DND-41 (cell line): ENCODE measurements around the gene TMEM121B.

Source experiments
- EZH2 ChIP-seq: IDR thresholded peaks from 3 replicates; pipeline ENCODE4 v1.6.1; 2012; ENCODE audit warnings: borderline replicate concordance, low read depth, mild to moderate bottlenecking, moderate library complexity, low read length, inconsistent platforms; ENCODE audit not compliant: severe bottlenecking
- TF ChIP-seq, protein P1 (sequence below): IDR thresholded peaks from 2 replicates; pipeline ENCODE4 v1.5.1; 2012; ENCODE audit warnings: borderline replicate concordance, low read length, moderate library complexity, mild to moderate bottlenecking; ENCODE audit not compliant: poor library complexity, severe bottlenecking; ENCODE audit errors: extremely low read depth

DNA sequence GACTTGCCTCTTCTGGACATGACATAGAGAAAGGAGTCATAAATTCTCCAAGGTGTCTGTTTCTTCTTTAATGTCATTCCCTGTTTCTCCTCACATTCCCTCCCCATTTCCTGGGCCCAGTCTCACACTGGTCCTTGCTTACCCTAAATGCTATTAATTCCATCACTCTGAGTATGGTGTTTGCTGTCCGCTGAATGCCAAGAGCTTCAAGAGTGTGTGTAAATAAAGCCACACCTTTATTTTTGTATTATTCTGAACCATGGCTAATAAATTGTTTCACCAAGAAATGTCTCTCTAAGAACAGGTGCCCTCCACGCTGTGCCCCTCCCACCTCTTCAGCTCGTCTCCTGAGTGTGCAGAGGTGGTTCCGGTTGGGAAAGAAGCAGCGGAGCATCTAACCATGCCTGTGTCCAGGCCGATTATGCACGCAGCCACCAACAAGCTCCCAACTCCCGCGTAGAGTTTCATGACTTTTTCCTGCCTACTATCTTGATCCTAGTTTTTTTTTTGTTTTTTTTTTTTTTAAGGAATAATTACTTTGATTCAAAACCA lies 8.6 kb downstream of the TMEM121B start:
- TF ChIP-seq, protein P1, sequence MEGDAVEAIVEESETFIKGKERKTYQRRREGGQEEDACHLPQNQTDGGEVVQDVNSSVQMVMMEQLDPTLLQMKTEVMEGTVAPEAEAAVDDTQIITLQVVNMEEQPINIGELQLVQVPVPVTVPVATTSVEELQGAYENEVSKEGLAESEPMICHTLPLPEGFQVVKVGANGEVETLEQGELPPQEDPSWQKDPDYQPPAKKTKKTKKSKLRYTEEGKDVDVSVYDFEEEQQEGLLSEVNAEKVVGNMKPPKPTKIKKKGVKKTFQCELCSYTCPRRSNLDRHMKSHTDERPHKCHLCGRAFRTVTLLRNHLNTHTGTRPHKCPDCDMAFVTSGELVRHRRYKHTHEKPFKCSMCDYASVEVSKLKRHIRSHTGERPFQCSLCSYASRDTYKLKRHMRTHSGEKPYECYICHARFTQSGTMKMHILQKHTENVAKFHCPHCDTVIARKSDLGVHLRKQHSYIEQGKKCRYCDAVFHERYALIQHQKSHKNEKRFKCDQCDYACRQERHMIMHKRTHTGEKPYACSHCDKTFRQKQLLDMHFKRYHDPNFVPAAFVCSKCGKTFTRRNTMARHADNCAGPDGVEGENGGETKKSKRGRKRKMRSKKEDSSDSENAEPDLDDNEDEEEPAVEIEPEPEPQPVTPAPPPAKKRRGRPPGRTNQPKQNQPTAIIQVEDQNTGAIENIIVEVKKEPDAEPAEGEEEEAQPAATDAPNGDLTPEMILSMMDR: no peak
- no peak for TF ChIP-seq EZH2
